CD14-positive monocyte (primary cell): ENCODE data around the gene OLFM2. TPM values are rescaled to one million over a fixed set of nuclear protein-coding genes. Genes with fewer than 3 reads are reported as not detected.
A peak's percentile ranks its signal among the peaks of the same experiment; 100 is the strongest.

Source experiments
- DNase-seq, 3 donors: peaks; one replicate each; pipeline ENCODE4 v3.0.0-alpha.2; 2011 to 2022
- H2AFZ ChIP-seq: 2 replicates; pipeline ENCODE4 v1.6.0; 2012; ENCODE audit warnings: mild to moderate bottlenecking, low read depth, low read length, inconsistent platforms; ENCODE audit not compliant: insufficient read depth, poor library complexity, severe bottlenecking
- H3K27ac ChIP-seq, 2 donors: 1 replicate in 1 of 2; 2 replicates in 1 of 2; pipeline ENCODE4 v1.5.1; 2012 to 2013; ENCODE audit warnings: low read length in 2 of 2, control low read depth in 1 of 2, inconsistent platforms in 1 of 2, low read depth in 1 of 2, mild to moderate bottlenecking in 1 of 2
- H3K27me3 ChIP-seq, 2 donors: one replicate each; pipeline versions ENCODE4 v1.6.0 to v1.6.1; 2011 to 2013; ENCODE audit warnings: low read length in 2 of 2; ENCODE audit not compliant: control insufficient read depth in 2 of 2, insufficient read depth in 2 of 2
- H3K36me3 ChIP-seq, 2 donors: replicated peaks in 1 of 2; 1 replicate in 1 of 2; 2 replicates in 1 of 2; pipeline versions ENCODE4 v1.5.1 to v1.6.1; 2012 to 2013; ENCODE audit warnings: low read length in 2 of 2, control low read depth in 1 of 2, inconsistent platforms in 1 of 2, mild to moderate bottlenecking in 1 of 2; ENCODE audit not compliant: insufficient read depth in 2 of 2, control insufficient read depth in 1 of 2
- H3K4me1 ChIP-seq, 2 donors: 1 replicate in 1 of 2; 2 replicates in 1 of 2; pipeline versions ENCODE4 v1.5.1 to v1.6.1; 2012 to 2013; ENCODE audit warnings: low read length in 2 of 2, control low read depth in 1 of 2, inconsistent platforms in 1 of 2, mild to moderate bottlenecking in 1 of 2, moderate library complexity in 1 of 2; ENCODE audit not compliant: insufficient read depth in 2 of 2, control insufficient read depth in 1 of 2
- H3K4me2 ChIP-seq: replicated peaks from 2 replicates; pipeline ENCODE3; 2012; ENCODE audit warnings: low read length, moderate library complexity, mild to moderate bottlenecking; ENCODE audit not compliant: poor library complexity, severe bottlenecking; ENCODE audit errors: extremely low read depth
- H3K4me3 ChIP-seq, 3 experiments: fragments of 200-600 bp in 1 of 3; sonication (generic) in 1 of 3; replicated peaks in 1 of 3; 1 replicate in 2 of 3; 2 replicates in 1 of 3; pipeline ENCODE4 v1.5.1; 2011 to 2013; ENCODE audit warnings: low read length in 3 of 3, mild to moderate bottlenecking in 3 of 3, control low read depth in 2 of 3, low read depth in 2 of 3, inconsistent platforms in 1 of 3, moderate library complexity in 1 of 3
- H3K79me2 ChIP-seq: 2 replicates; pipeline ENCODE4 v1.6.0; 2012; ENCODE audit warnings: mild to moderate bottlenecking, control low read depth, inconsistent platforms, low read length, moderate library complexity; ENCODE audit not compliant: insufficient read depth
- H3K9ac ChIP-seq: 2 replicates; pipeline ENCODE4 v1.6.0; 2017; ENCODE audit warnings: low read length, mild to moderate bottlenecking; ENCODE audit not compliant: insufficient read depth, poor library complexity, severe bottlenecking
- H3K9me3 ChIP-seq, 2 donors: replicated peaks in 1 of 2; 1 replicate in 1 of 2; 2 replicates in 1 of 2; pipeline versions ENCODE4 v1.5.1 to v1.6.1; 2012 to 2013; ENCODE audit warnings: low read length in 2 of 2, control low read depth in 1 of 2; ENCODE audit not compliant: control insufficient read depth in 1 of 2, insufficient read depth in 1 of 2
- H4K20me1 ChIP-seq: 2 replicates; pipeline ENCODE4 v1.6.0; 2012; ENCODE audit warnings: mild to moderate bottlenecking, low read length, control low read depth, moderate library complexity; ENCODE audit not compliant: insufficient read depth
- H3K27ac Mint-ChIP-seq, 7 donors: one replicate each; pipeline ENCODE4 v1.8.0; 2020; ENCODE audit warnings: mild to moderate bottlenecking in 7 of 7, mixed read lengths in 7 of 7, moderate library complexity in 6 of 7, inconsistent platforms in 2 of 7
- H3K27me3 Mint-ChIP-seq, 3 donors: one replicate each; pipeline ENCODE4 v1.8.0; 2021 to 2022; ENCODE audit warnings: low read depth in 3 of 3, mild to moderate bottlenecking in 3 of 3, mixed read lengths in 3 of 3, moderate library complexity in 3 of 3, inconsistent platforms in 1 of 3
- H3K36me3 Mint-ChIP-seq, 2 donors: one replicate each; pipeline ENCODE4 v1.8.0; 2020; ENCODE audit warnings: mixed read lengths in 2 of 2, inconsistent platforms in 1 of 2, mild to moderate bottlenecking in 1 of 2
- H3K4me1 Mint-ChIP-seq: one replicate; pipeline ENCODE4 v1.8.0; 2020; ENCODE audit warnings: mild to moderate bottlenecking, mixed read lengths
- H3K4me3 Mint-ChIP-seq, 2 donors: one replicate each; pipeline ENCODE4 v1.8.0; 2020; ENCODE audit warnings: mild to moderate bottlenecking in 2 of 2, mixed read lengths in 2 of 2, moderate library complexity in 1 of 2
- H3K9me3 Mint-ChIP-seq, 7 donors: one replicate each; pipeline ENCODE4 v1.8.0; 2020 to 2022; ENCODE audit warnings: mixed read lengths in 7 of 7, mild to moderate bottlenecking in 6 of 7, moderate library complexity in 6 of 7, inconsistent platforms in 2 of 7
- WGBS: methylation state at CpG from one replicate; pipeline ENCODE4 v1.1.5; 2013; ENCODE audit warnings: missing lambda C conversion rate; ENCODE audit not compliant: insufficient coverage; 5-methylcytosine and 5-hydroxymethylcytosine counted together
- intact Hi-C, 2 donors: fragments of 100-400 bp; cut with micrococcal nuclease; formaldehyde crosslinking; loops; one replicate each; pipeline versions ENCODE4 v1.15.0 to v1.15.1; 2023
- polyA minus RNA-seq: library from RNA; depleted of rRNA, polyadenylated mRNA; stranded (reverse); fragments of >200 nt; gene quantifications from 2 replicates; pipeline ENCODE4 v1.2.3, GENCODE V29; 2012
- polyA plus RNA-seq, 3 donors: library from polyadenylated mRNA; depleted of rRNA in 1 of 3; unstranded in 2 of 3; stranded (reverse) in 1 of 3; fragments of 300-500 nt in 2 of 3; fragments of >200 nt in 1 of 3; fragmentation: Illumina TruSeq in 2 of 3; gene quantifications; 1 replicate in 2 of 3; 2 replicates in 1 of 3; pipeline ENCODE4 v1.2.3, GENCODE V29; 2012 to 2021
- total RNA-seq, 12 experiments: library from RNA in 1 of 12; stranded (reverse) in 1 of 12; fragments of 120-200 nt in 1 of 12; gene quantifications; one replicate each; pipeline ENCODE4 v1.2.4 and lab custom pipeline; 2013 to 2026; ENCODE audit warnings: mixed read lengths in 6 of 12, inconsistent platforms in 1 of 12
- TF ChIP-seq, protein P1 (sequence below): fragments of 200-600 bp; IDR thresholded peaks from one replicate; pipeline ENCODE4 v1.8.0; 2022; ENCODE audit warnings: antibody characterized with exemption, mild to moderate bottlenecking

Gene OLFM2
- total RNA-seq (2013): not detected
- not detected for polyA plus RNA-seq
- polyA minus RNA-seq: not detected in 2 replicates
- 0 to 0.81 (median 0) reads per million in 11 experiments for total RNA-seq (lab: John Stamatoyannopoulos, UW)

DNA sequence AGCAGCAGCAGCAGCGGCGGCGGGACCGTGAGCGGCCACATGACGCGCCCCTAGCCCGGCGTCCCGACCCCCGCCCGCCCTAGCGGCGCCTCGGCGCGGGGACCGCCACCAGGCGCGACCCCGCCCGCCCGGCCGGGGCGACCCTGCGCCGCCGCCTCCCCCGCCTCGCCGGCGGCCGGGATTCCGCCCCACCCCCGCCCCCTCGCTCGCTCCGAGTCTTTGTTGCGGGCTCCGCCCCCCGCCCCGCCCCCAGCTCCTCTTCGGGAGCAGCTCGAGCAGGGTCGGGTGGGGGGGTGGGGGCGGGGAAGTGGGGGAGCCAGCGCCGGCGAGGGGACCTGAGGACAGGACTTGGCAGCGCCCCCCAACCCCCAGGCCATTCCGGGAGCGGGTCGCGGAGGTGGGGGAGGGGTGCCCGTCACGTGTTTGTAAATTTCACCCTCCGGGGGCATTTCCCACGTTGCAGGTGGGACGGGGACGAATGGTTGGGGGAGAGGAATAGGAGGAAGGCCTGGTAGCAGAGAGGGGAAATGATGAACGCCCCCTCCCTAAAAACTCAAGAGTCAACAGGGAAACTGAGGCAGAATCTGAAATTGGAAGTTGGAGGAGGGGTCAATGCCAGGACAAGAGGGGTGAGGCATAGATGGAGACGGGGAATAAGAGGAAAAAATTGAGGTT is at the start of gene OLFM2:
Gene OLFM2, minus strand, starts transcription at position 190 of the 675 bp plus-strand sequence. Its CDS starts 149 bp downstream, at position 41.
- no peaks in the 10 kb centered on the region for H4K20me1 ChIP-seq
- 1% methylated on average over 30 of the region's 62 CpGs for WGBS
- no peak within 1 kb of the TSS for H3K9ac ChIP-seq
- no peak within 1 kb of the TSS for H2AFZ ChIP-seq
- Mint-ChIP-seq H3K4me1 (peaks cover 11% of the 10 kb centered on the region), H3K4me3 (peak within 1 kb of the TSS in 1 of 2 donors; percentile 82), H3K36me3 (peaks cover 7 to 10% of the 10 kb centered on the region in 2 donors), H3K27ac (no peak within 1 kb of the TSS), H3K9me3 (peaks cover 5 to 27% (median 14%) of the 10 kb centered on the region in 7 donors), H3K27me3 (peaks cover 47 to 62% (median 53%) of the 10 kb centered on the region in 3 donors)
- no peak for DNase-seq
- H3K79me2 ChIP-seq: no peaks in the 10 kb centered on the region
- H3K4me1 ChIP-seq: no peaks in the 10 kb centered on the region
- intact Hi-C loops: loop anchor here (5.0 to 10.0 kb wide), 2 partner anchors 91 to 568 kb away; partner anchors contain the start of gene KEAP1 (in 1 of the 2)
- H3K4me3 ChIP-seq: no peak within 1 kb of the TSS
- no peak within 1 kb of the TSS for H3K27ac ChIP-seq
- TF ChIP-seq, protein P1, sequence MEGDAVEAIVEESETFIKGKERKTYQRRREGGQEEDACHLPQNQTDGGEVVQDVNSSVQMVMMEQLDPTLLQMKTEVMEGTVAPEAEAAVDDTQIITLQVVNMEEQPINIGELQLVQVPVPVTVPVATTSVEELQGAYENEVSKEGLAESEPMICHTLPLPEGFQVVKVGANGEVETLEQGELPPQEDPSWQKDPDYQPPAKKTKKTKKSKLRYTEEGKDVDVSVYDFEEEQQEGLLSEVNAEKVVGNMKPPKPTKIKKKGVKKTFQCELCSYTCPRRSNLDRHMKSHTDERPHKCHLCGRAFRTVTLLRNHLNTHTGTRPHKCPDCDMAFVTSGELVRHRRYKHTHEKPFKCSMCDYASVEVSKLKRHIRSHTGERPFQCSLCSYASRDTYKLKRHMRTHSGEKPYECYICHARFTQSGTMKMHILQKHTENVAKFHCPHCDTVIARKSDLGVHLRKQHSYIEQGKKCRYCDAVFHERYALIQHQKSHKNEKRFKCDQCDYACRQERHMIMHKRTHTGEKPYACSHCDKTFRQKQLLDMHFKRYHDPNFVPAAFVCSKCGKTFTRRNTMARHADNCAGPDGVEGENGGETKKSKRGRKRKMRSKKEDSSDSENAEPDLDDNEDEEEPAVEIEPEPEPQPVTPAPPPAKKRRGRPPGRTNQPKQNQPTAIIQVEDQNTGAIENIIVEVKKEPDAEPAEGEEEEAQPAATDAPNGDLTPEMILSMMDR: no peak
- no peaks in the 10 kb centered on the region for H3K36me3 ChIP-seq
- peaks cover 7 to 22% of the 10 kb centered on the region in 2 donors for H3K9me3 ChIP-seq
- peaks cover 22 to 43% of the 10 kb centered on the region in 2 donors for H3K27me3 ChIP-seq
- no peak within 1 kb of the TSS for H3K4me2 ChIP-seq

DNA sequence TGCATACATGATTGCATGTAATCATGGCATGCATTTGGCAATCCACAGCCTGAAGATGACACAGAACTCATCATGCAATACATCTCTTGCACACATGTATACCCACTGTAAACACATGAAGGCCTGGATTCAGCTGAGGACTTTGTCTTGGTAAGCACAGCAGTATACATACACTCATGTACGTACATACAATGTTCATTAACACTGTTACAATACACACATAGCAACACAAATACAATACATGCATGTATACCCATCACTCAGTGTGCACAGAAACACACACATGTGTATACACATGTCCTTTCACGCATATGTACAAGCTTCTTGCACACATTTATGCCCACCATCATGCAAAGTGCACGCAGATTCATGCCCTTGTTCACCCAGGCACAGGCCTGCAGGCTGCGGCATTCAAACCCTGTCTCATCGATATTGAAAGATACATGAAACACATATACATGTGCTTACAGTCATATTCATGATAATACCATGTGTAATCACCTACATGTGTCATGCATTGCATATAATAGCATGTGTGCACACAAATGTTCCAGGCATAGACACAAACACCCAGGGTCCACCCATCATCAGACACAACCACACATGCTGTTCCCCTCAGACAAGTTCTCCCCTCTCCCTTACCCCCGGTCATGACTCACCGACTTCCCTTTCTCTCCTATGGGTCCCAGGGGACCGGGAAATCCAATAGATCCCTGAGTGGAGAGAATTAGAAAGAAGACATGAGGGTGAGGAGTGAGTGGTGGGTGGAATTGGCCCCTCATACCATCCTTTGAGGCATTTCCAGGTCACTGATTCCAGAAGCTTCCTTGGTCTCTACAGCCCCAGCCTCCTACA is 45.3 kb upstream of the OLFM2 start:
- intact Hi-C loops: no loop called here
- peaks cover 0 to 2% (median 0%) of the 10 kb centered on the region in 7 donors for H3K9me3 Mint-ChIP-seq

More for the DNA sequence above, 45.3 kb upstream of the OLFM2 start:
- H3K27ac ChIP-seq: no peak overlapping the region
- H3K79me2 ChIP-seq: no peaks in the 10 kb centered on the region
- Mint-ChIP-seq H3K4me1 (no peaks in the 10 kb centered on the region), H3K27me3 (peaks cover 2 to 14% (median 12%) of the 10 kb centered on the region in 3 donors), H3K36me3 (no peaks in the 10 kb centered on the region), H3K4me3 (no peak overlapping the region), H3K27ac (no peak overlapping the region)
- no peaks in the 10 kb centered on the region for H3K4me1 ChIP-seq
- DNase-seq: no peak
- TF ChIP-seq, protein P1: no peak
- H4K20me1 ChIP-seq: no peaks in the 10 kb centered on the region
- H3K36me3 ChIP-seq: no peaks in the 10 kb centered on the region
- no peak overlapping the region for H3K4me3 ChIP-seq
- no peak overlapping the region for H3K4me2 ChIP-seq
- no peak overlapping the region for H3K9ac ChIP-seq
- 94% methylated on average over 5 of the region's 8 CpGs for WGBS
- no peak overlapping the region for H2AFZ ChIP-seq
- H3K27me3 ChIP-seq: no peaks in the 10 kb centered on the region
- no peaks in the 10 kb centered on the region for H3K9me3 ChIP-seq
